ENCODE measurements around the gene MYADML2.
A peak's percentile ranks its signal among the peaks of the same experiment; 100 is the strongest.

The MYADML2 gene

DNA sequence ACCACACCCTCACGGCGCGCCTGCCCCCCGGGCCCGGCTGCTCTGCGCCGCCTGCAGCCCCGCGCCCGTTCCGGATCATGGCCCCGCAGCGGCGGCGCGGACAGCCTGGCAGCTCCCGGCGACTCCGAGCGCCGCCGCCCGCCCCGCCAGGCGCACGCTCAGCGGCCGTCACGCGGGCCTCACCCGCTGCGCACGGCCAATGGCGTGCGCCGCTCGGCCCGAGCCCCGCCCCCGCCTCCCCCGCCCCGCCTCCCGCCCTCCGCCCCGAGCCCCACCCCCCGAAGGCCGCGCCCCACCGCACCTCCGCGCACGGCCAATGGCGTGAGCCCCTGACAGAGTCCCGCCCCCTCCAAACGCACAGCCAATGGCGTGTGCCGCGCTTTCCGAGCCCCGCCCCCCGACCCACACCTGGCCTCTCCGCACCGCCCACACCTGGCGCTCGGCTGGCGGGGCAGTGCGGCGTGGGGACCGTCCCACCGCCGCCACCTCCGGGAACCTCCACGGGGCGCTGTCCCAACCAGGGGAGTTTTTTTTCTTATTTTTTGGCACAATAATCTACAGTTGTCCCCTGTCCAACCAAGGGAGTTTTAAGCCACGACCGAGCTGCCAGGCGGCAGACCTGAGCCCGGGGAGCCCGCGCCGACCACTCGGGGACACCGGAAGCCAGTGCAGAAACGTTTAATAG, 35.6 kb downstream of the MYADML2 start, which contains the start of gene PCYT2:
Gene PCYT2 (minus strand): TSS at position 123 of the 685 bp plus-strand sequence. CDS start 44 bp downstream, at position 79.
- peak; percentile 86 to 88 for DNase-seq (ENCODE audit: low read depth in 2 of 2)

DNA sequence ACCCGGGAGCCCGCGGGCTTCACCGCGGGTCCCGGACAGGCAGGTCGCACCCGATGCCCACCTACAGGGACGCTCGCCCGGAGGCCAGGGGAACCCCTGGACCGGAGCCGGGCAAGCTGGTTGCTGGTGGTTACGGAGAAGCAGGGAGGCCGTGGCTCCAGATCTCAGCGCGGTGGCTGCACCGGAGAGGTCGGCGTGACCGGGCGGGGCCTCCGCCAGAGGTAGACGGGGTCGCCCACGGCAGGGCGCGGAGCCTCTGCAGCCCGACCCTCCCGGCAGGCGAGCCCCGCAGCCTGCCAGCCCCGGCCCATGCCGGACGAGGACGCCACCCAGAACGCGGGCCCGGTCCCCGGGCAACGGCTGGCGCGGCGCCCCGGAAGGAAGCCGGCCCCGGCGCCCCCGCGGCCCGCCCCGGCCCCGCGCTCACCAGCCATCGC, 36.2 kb downstream of the MYADML2 start:
- no peak for DNase-seq (ENCODE audit: low read depth in 2 of 2)

DNA sequence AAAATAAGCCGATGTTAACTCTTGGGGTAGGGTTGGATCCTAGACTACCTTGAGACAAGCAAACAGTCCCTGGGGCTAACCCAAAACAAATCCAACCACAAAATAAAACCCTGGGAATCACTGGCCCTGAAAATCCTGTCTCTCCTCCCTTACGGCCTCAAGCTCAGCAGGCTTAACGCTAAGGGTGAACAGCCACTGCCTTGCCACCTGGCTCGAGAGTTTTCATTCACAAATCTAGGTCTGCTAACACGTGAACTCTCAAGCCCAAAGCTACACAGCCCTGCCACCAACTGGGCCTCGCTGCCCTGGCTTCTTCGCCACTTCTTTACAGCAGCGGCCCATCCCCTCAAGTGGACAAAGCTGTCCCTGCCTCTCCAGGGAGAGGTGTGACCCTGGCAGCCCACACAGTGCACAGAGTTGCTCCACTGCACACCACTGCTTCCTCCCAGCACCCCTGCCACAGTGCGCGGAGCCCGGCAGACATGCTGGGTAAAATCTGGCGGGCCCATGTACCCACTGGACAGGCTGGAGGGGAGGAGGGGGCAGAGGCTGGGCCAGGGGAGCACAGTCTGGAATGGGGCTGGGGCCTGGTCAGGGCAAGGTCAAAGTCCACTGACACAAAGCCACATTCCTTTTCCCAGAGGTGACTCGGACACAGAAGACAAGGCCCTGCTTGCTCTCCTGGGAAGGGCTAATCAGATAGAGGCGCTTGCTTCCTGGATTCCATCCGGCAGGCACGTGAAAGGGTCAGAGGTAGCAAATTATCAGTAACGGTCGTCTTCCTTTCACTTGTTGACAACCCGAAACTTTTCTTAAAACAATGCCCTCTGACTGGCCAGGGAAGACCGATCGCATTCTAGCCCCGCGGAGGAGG, 36.8 kb downstream of the MYADML2 start:
- DNase-seq (ENCODE audit: low read depth in 2 of 2): no peak

DNA sequence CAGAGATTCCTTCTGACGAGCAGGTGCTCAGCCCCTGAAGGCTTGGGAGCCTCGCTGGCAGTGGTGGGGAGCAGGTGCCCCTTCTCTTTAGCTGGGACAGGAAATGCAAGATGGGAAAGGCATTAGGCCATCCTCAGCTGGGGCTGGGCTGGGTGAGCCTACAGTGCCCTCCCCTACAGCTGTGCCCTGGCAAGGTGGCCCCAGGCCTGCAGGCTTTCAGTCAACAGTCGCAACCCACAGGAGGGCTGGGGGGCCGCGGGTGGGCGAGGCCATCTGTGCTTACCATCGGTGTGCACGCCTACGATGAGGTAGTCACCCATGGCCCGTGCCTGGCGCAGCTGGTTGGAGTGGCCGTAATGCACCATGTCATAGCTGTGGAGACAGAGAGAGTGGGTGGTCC, 37.8 kb downstream of the MYADML2 start:
- no peak for DNase-seq (ENCODE audit: low read depth in 2 of 2)

DNA sequence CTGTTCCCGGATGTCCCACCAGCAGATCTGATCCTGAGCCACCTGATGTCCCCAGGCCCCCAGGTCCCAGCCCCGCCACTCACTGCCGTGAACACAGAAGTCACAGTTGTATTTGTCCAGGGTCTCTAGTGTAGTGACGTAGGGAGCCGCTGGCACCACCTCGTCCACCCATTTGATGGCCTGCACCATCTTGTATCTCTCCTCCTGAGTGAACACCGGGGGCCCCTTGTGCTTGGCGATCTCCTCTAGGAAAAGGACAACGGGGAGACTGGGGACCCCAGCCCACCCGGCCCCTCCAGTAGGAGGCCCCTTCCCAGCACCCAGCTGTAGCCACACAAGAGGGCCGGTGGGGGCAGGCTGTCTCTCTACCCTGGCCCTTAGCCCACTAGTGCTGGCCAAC, 38.2 kb downstream of the MYADML2 start:
- no peak for DNase-seq (ENCODE audit: low read depth in 2 of 2)

DNA sequence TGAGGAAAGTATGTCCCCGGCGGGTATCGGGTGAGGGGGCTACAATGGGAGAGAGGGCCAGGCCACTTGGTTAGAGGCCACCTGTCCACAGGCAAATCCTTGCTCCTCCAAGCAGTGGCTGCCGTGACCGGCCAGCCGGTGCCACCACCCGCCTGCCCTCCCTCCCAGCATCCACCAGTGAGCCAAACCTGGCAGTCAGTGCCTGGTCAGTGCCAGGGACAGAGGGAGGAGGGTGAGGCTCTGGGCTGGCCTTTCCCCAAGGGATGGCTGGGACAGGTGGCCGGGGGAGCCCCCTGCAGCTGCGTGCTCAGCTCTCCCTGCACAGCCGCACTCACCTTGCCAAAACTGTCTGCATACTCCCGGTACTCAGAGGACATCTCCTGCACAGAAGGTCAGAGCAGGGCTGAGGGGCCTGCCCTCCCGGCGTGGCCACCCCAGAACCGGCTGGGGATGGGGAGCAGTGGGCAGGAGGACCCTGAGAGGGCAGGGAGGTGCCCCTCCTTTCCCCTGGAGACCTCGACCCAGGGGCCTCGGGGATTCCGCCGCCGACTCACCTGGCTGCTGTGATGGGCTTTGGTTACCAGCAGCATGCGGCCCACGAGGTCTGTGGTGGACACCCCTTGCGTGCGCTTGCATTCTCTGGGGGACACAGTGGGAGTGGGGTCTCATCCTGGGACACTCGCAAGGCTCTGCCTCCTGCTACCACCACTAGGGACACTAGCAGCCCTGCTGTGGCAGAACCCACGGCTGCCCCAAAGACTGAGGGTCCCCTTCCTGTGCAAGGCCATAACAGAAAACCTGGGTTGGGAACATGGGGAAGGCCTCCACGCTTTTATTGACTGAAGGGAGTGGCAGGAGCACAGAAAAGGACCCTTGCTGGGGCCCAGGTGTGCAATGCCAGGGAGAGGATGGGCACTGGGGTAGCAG, 39.6 kb downstream of the MYADML2 start:
- DNase-seq (ENCODE audit: low read depth in 2 of 2): no peak

DNA sequence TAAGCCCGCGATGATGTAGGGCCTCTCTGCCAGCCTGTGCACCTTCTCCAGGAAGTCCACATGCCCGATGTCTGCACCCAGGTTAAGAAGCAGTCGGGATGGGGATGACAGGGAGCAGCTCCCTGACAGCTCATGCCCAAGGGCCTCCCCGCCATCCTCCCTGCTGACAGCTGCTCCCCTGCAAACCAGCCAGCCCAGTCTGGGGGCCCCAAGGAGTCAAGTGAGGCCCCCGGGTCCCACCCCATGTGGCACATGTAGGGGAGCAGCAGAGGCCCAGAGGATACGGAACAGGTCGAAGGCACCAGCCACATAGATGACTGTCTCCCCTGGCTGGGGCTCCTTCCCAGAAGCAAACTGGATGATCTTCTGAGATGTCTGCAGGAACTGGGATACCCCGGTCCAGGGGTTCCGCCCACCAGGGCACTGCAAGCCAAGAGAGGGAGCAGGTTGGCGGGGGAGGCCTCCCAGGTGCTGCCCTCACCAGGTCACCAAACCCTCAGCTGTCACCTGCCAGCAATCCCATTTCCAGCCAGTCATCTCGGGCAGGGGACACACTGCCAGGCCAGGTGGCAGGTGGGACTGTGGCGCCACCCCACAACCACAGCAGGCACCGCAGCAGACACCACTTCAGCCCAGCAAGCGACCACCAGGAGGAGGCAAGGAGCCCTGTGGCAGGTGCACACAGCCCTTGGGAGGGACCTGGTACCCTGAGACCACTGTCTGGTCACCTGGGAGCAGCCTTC, 40.4 kb downstream of the MYADML2 start:
- DNase-seq (ENCODE audit: low read depth in 2 of 2): no peak

DNA sequence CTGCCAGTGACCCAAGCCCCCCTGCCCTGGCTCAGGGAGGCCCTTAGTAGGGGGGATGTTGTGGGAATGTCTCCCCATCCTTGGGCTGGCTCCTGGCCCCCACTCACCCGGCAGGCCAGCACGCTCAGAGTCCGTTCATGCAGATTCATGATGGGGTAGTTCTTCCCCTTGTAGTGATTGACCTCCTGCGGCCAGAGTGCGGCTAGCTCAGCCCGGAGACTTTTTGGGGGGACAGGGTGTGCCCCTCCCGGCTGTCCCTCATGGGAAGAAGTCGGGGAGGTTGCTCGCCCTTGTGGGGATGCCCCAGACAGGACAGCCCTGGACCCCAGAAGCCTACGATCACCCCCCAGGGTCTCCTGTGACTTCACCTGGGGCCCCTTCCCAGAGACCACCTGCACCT, 41.0 kb downstream of the MYADML2 start:
- DNase-seq (ENCODE audit: low read depth in 2 of 2): no peak

DNA sequence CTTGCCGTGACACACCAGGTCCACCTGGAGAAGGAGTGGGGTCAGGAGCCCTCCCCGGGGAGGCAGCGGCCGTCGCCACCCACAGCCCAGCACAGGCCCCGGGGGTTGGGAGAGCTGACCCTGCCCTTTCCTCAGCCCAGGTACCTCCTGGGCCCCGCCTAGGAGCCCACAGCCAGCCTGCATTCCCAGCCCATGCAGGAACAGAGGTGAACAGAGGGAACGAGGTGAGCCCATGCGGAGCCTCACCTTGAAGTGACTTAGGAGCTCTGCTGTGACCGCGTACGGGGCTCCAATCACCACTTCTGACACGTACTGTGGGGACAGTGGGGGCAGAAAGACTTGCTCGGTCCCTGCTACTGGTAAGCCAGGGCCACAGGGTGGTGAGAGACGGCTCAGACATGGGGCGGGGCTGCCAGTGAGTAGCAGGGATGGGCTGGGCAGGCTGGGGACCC, 41.6 kb downstream of the MYADML2 start:
- no peak for DNase-seq (ENCODE audit: low read depth in 2 of 2)

DNA sequence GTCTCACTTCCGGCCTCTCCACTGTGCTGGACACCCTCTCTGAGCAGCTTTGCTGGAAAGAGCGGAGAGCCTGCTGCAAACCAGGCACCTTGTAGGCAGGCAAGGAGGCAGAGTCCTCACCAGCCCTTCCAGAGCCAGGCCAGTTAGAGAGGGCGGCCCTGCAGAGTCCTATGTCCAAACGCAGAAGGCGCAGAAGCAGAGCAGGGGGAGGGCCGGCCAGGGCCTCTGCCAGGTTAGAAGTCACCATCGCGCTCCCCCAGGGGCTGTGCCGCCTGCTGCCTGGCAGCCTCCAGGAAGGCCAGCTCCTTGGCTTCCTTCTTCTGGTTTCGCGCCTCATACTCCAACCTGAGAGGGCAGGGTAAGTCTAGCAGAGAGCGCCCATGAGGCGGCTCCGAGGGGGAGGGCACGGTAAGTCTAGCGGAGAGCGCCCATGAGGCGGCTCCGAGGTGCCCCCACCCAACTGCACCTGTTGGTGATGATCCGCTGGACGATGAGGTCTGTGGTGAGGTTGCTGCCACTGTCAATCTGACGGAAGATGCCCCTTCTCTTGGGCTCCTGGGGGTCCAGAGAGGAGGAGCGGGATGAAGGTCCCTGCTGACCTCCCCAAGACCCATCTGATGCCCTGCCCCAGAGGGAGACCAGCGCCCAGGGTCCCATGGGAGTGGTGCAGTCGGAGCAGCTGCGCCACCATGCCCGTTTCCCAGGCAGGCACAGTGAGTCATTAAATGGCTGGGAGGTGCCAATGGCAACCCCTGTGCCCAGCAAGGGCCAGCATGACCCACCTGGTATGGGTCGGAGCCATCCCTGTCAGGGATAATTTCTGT, 42.2 kb downstream of the MYADML2 start:
- DNase-seq (ENCODE audit: low read depth in 2 of 2): no peak

DNA sequence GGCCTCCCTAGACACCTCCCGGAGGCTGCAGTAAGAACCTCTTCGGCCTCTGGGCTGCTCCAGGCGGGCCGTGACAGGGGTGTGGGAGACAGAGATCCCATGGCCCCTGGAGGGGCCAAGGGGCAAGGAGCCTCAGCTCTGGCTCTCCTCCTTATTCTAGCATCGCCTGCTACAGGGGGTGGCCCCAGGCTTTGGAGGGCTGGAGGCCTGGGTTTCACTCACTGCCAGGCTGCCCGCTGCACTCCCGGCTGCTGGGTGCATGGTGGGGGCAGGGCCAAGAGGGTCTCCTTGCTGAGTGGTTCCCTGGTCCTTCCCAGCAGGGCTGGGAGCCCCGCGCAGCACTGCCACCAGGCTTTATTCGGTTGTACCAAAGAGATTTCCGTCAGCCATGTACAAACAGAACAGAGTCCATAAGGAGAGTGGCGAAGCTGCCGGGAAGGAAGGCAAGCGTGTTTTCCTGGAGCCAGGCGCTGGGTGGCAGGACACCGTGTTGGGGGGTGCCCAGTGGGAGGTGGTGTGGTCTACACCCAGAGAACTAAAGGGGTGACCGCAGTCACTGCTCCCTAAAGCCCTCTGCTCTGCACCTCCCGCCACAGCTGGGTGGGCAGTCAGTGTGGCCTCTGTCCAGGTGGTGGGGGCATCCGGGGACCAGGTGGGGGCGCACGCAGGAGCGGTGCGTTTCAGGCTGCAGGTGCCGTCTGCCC, 43.0 kb downstream of the MYADML2 start:
- no peak for DNase-seq (ENCODE audit: low read depth in 2 of 2)

DNA sequence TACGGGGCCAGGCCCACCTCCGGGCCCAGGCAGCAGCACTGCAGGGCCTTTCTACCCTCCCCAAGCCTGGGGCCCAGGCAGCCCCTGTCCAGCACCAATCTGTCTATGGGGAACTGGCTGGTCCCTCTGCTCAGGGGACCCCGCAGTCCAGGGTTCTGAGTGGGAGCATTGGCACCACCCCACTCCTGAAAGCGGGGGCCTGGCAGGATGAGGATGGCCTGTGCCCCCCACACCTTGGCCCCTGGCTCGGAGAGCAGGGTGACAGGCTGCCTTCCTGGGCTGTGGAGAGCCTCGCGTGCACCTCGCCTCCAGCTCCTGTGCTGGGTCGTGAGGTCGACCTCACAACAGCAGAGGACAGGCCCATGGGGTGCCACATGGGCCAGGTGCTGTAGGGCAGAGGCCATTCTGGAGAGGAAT, 43.6 kb downstream of the MYADML2 start:
- no peak for DNase-seq (ENCODE audit: low read depth in 2 of 2)

DNA sequence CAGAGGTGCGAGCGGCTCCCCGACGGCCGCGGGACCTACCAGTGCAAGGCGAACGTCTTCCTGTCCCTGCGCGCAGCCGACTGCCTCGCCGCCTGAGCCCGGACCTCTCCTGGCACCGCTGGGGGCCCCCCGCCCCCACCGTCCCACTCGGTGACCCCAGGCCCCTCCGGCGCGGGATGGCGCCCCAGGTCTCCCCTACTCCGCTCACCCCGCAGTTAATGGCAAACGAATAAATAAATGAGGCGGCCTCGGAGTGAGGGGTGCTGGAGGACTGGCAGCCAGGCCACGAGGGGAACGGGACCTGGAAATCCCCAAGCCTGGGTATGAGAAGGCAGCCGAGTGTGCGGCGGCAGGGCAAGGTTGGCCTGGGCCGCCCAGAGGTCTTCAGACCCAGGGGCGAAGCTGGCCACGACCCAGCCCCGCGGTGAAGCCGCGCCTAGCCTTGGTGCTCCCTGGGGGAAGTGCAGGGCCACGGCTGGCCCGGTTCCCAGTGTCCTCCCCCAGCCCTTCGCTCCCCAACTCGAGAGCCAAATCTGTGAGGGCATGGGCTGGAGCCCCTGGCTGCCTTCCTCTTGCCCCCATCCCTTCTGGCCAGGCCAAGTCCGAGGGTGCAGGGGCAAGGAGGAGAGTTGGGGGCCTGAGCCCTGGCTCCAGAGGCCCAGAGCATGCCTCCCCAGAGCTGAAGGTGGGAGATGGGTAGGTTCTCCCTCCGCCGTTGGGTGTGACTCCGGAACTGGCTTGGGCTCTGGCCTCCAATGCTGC, 44.2 kb downstream of the MYADML2 start:
- DNase-seq (ENCODE audit: low read depth in 2 of 2): no peak

DNA sequence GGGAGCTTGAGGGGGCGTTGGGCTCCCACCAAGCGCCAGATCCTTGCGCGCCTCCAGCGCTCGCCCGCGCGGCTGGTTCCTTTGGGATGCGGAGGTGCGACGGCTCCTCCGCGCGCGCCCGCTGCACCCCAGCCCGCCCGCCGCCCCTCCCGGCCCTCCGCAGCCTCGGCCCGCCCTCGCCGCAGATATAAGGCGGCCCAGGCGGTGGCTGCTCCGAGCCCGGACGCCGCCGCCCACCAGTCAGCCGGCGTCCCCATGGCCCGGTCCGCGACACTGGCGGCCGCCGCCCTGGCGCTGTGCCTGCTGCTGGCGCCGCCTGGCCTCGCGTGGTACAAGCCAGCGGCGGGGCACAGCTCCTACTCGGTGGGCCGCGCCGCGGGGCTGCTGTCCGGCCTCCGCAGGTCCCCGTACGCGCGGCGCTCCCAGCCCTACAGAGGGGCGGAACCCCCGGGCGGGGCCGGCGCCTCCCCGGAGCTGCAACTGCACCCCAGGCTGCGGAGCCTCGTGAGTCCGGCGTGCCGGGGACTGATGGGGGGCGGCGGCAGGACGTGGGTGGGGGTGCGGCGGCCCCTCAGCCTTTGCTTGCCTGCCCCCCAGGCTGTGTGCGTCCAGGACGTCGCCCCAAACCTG, 44.9 kb downstream of the MYADML2 start, which contains the start of gene NPB:
Gene NPB (plus strand): TSS at position 216 of the 630 bp plus-strand sequence. CDS start 40 bp downstream, at position 256.
- DNase-seq (ENCODE audit: low read depth in 2 of 2): no peak

DNA sequence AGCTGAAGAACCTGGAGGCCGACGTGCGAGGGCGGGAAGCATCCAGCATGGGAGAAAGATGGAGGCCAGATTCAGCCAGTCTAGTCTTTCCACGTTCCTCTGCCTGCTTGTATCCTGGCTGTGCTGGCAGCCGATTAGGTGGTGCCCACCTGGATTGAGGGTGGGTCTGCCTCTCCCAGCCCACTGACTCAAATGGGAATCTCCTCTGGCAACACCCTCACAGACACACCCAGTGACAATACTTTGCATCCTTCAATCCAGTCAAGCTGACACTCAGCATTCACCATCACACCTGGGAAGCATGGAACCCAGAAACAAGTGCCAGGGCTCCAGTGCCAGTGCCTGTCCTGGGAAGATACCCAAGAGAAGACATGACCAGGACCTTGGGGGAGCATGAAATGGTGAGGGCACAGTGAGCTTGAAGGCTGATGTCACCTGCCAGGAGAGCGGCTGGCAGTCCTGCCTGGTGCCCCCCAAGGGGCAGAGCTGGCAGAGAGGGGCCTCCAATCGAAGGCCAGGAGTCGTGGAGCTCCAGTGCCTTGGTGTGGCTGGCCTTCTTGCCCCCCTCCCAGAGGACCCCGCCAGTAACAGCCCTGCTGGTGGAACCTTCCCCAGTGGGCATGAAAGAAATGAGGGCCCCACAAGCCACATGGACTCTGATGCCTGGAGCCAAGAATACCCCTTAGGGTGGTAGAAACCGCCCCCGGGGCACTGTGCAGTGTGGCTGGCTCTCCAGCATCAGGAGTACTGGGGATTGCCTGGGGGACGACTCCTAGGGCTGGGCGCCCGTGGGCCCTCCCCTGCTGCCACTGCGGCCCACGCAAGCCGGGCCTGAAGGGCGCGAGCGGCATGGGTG, 45.6 kb downstream of the MYADML2 start:
- no peak for DNase-seq (ENCODE audit: low read depth in 2 of 2)

DNA sequence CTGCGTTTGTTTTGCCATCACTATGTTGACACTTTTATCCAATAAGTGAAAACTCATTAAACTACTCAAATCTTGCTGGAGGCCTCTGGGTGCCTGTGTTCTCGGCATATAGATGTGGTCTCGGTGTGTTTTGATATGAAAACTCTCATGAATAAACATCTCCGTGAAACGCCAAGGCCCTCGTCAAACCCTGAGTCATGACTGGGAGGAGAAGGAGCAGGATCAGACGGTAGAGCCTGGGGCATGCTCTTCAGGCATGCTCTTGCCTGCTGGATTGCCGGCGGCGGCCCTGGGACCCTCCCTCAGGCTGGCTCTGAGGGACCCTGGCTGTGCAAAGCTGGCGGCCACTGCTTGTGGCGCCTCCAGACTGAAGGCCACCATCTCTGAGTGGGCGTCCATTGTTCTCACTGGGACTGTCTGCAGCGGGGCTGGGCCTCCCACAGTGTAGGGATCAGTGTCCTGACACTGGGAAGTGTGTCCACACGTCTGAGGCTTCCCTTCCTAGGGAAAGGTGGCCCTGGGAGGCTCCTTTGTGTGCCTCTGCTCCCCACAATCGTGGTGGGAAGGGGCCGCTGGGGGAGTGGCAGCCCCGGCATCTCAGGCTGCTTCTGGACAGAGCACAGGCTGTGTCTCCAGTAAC, 46.7 kb downstream of the MYADML2 start:
- no peak for DNase-seq (ENCODE audit: low read depth in 2 of 2)
